GM21515 (cell line): ENCODE results near the gene PTCHD1.

Experiments used
- ATAC-seq: cut with Tn5 transposase; IDR thresholded peaks from one replicate; pipeline ENCODE4 v1.9.1; 2021; ENCODE audit not compliant: unreplicated experiment

Gene PTCHD1

GRCh38 chrX:23344904-23345271, 10.2 kb downstream of the PTCHD1 start:
- no peak for ATAC-seq

- ATAC-seq, result no peak
Observed at GRCh38 chrX:23356189-23356588, 21.5 kb downstream of the PTCHD1 start.

GRCh38 chrX:23364416-23364815, 29.8 kb downstream of the PTCHD1 start:
- ATAC-seq, result no peak

- no peak for ATAC-seq
Observed at GRCh38 chrX:23365541-23365940, 30.9 kb downstream of the PTCHD1 start.

- ATAC-seq, result no peak
Observed at GRCh38 chrX:23366914-23367313, 32.3 kb downstream of the PTCHD1 start.

GRCh38 chrX:23369027-23369426, 34.4 kb downstream of the PTCHD1 start:
- ATAC-seq, result no peak

GRCh38 chrX:23372220-23372902, 37.7 kb downstream of the PTCHD1 start:
- no peak for ATAC-seq

- ATAC-seq, result no peak
Observed at GRCh38 chrX:23373129-23373804, 38.6 kb downstream of the PTCHD1 start.

GRCh38 chrX:23374291-23374690, 39.6 kb downstream of the PTCHD1 start:
- ATAC-seq, result no peak

GRCh38 chrX:23376581-23376980, 41.9 kb downstream of the PTCHD1 start:
- ATAC-seq, result no peak

GRCh38 chrX:23380581-23380980, 45.9 kb downstream of the PTCHD1 start:
- ATAC-seq, result no peak

- no peak for ATAC-seq
Observed at GRCh38 chrX:23381099-23382087, 46.7 kb downstream of the PTCHD1 start.

GRCh38 chrX:23382572-23382971, 47.9 kb downstream of the PTCHD1 start:
- ATAC-seq, result no peak

GRCh38 chrX:23383411-23383810, 48.8 kb downstream of the PTCHD1 start:
- no peak for ATAC-seq

GRCh38 chrX:23385242-23385641, 50.6 kb downstream of the PTCHD1 start:
- no peak for ATAC-seq

- ATAC-seq, result no peak
Observed at GRCh38 chrX:23386260-23386659, 51.6 kb downstream of the PTCHD1 start.

GRCh38 chrX:23386726-23387125, 52.1 kb downstream of the PTCHD1 start:
- ATAC-seq, result no peak

GRCh38 chrX:23387550-23388184, 53.0 kb downstream of the PTCHD1 start:
- no peak for ATAC-seq

- ATAC-seq, result no peak
Observed at GRCh38 chrX:23389196-23389792, 54.6 kb downstream of the PTCHD1 start.

GRCh38 chrX:23390979-23391378, 56.3 kb downstream of the PTCHD1 start:
- no peak for ATAC-seq

- no peak for ATAC-seq
Observed at GRCh38 chrX:23392195-23392594, 57.5 kb downstream of the PTCHD1 start.
